SU-DHL-6 (cell line): ENCODE measurements around the gene CFAP100.

Experiments used
- EZH2phosphoT487 ChIP-seq: fragments of 200-600 bp; sonication (generic), shearing (Covaris generic); conservative IDR thresholded peaks from 2 replicates; pipeline ENCODE4 v1.6.1; 2018; ENCODE audit warnings: mild to moderate bottlenecking, antibody characterized with exemption, low read length, moderate library complexity, mixed read lengths
- TF ChIP-seq, protein P1 (sequence below): fragments of 200-600 bp; sonication (generic); IDR thresholded peaks from one replicate; pipeline ENCODE4 v1.5.1; 2017; ENCODE audit warnings: antibody characterized with exemption, mild to moderate bottlenecking, low read length, moderate library complexity; ENCODE audit not compliant: insufficient read depth, poor library complexity, severe bottlenecking

- TF ChIP-seq, protein P1, sequence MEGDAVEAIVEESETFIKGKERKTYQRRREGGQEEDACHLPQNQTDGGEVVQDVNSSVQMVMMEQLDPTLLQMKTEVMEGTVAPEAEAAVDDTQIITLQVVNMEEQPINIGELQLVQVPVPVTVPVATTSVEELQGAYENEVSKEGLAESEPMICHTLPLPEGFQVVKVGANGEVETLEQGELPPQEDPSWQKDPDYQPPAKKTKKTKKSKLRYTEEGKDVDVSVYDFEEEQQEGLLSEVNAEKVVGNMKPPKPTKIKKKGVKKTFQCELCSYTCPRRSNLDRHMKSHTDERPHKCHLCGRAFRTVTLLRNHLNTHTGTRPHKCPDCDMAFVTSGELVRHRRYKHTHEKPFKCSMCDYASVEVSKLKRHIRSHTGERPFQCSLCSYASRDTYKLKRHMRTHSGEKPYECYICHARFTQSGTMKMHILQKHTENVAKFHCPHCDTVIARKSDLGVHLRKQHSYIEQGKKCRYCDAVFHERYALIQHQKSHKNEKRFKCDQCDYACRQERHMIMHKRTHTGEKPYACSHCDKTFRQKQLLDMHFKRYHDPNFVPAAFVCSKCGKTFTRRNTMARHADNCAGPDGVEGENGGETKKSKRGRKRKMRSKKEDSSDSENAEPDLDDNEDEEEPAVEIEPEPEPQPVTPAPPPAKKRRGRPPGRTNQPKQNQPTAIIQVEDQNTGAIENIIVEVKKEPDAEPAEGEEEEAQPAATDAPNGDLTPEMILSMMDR = no peak
- no peak for TF ChIP-seq EZH2phosphoT487
Observed at GRCh38 chr3:126418661-126419131, 24.0 kb downstream of the CFAP100 start.
